Stomach (tissue), 9 donors: ENCODE results near the gene DDI2. TPM values are rescaled to one million over a fixed set of nuclear protein-coding genes. Genes with fewer than 3 reads are reported as not detected.

Source experiments
- DNase-seq, 2 donors: peaks; one replicate each; pipeline versions ENCODE4 v3.0.0 to v3.0.0-alpha.2; 2013 to 2019
- H3K27ac ChIP-seq, 5 donors: fragments of 200-600 bp in 4 of 5; sonication (generic) in 4 of 5; one replicate each; pipeline ENCODE4 v1.5.1; 2013 to 2019; ENCODE audit warnings: mild to moderate bottlenecking in 1 of 5, moderate library complexity in 1 of 5
- H3K27me3 ChIP-seq, 3 donors: fragments of 200-600 bp; sonication (generic); one replicate each; pipeline ENCODE4 v1.5.1; 2017 to 2019; ENCODE audit warnings: mixed run types in 1 of 3
- H3K36me3 ChIP-seq, 4 donors: fragments of 200-600 bp; sonication (generic); 1 replicate in 3 of 4; 2 replicates in 1 of 4; pipeline ENCODE4 v1.5.1; 2016 to 2019
- H3K4me1 ChIP-seq, 4 donors: fragments of 200-600 bp; sonication (generic); one replicate each; pipeline ENCODE4 v1.5.1; 2016 to 2019
- H3K4me3 ChIP-seq, 4 donors: fragments of 200-600 bp; sonication (generic) in 3 of 4; one replicate each; pipeline ENCODE4 v1.5.1; 2016 to 2019; ENCODE audit warnings: mild to moderate bottlenecking in 1 of 4
- H3K9me3 ChIP-seq, 4 donors: fragments of 200-600 bp; sonication (generic); one replicate each; pipeline ENCODE4 v1.5.1; 2016 to 2019
- CTCF ChIP-seq, 7 experiments: fragments of 450-650 bp in 4 of 7; fragments of 200-600 bp in 3 of 7; sonication (generic) in 3 of 7; IDR thresholded peaks; one replicate each; pipeline ENCODE4 v1.5.1; 2016 to 2019; ENCODE audit warnings: antibody characterized with exemption in 7 of 7, control low read depth in 2 of 7, mild to moderate bottlenecking in 1 of 7
- EP300 ChIP-seq: sonication (generic); formaldehyde crosslinking; IDR thresholded peaks from one replicate; pipeline ENCODE4 v1.6.1; 2017; ENCODE audit warnings: antibody characterized with exemption
- POLR2A ChIP-seq, 4 donors: fragments of 450-650 bp; IDR thresholded peaks; one replicate each; pipeline ENCODE4 v1.6.1; 2016; ENCODE audit warnings: antibody characterized with exemption in 4 of 4, control low read depth in 2 of 4, mild to moderate bottlenecking in 1 of 4, moderate library complexity in 1 of 4
- POLR2AphosphoS5 ChIP-seq, 3 donors: sonication (generic); formaldehyde crosslinking; IDR thresholded peaks; one replicate each; pipeline ENCODE4 v1.6.1; 2016; ENCODE audit warnings: antibody characterized with exemption in 3 of 3
- WGBS, 5 donors: extraction: QIAGEN DNeasy Blood & Tissue Kit in 3 of 5; methylation state at CpG; one replicate each; pipeline versions ENCODE4 v1.1.5 to v1.1.7; 2013 to 2018; 5-methylcytosine and 5-hydroxymethylcytosine counted together
- intact Hi-C: fragments of 100-400 bp; cut with DNase I; formaldehyde crosslinking; loops from one replicate; pipeline ENCODE4 v1.15.1; 2023; ENCODE audit warnings: low total_unique reads
- polyA plus RNA-seq, 3 donors: library from polyadenylated mRNA; stranded (reverse); fragments of 200-250 nt; gene quantifications; one replicate each; pipeline ENCODE4 v1.2.3, GENCODE V29; 2013
- total RNA-seq, 5 donors: library from RNA; depleted of rRNA; stranded (reverse); fragments of >200 nt; gene quantifications; one replicate each; pipeline versions ENCODE4 v1.1.0 to v1.2.3, GENCODE V29; 2014 to 2016
- donor health status: healthy with polysubstance abuse.
- donor health status: Bipolar disorder and iron deficiency.
- donor health status: healthy.

DDI2 gene
- total and polyA plus RNA-seq, 8 donors: 3.1 to 261 (median 16.6) TPM

- H3K27me3 ChIP-seq: no peaks in the 10 kb centered on the region
- WGBS, 5 donors: 77 to 93% (median 89%) methylated on average over 6 of the region's 6 CpGs
- intact Hi-C loops: no loop called here
- no peak overlapping the region for H3K4me3 ChIP-seq
- H3K36me3 ChIP-seq: peaks cover 8 to 20% (median 18%) of the 10 kb centered on the region in 4 donors
- H3K27ac ChIP-seq: no peak overlapping the region
- peaks cover 34 to 96% (median 65%) of the 10 kb centered on the region in 4 donors for H3K4me1 ChIP-seq
- DNase-seq: no peak
- H3K9me3 ChIP-seq: no peaks in the 10 kb centered on the region
- no peak for TF ChIP-seq POLR2A (IDR thresholded peaks at IDR 0.05)
- TF ChIP-seq EP300: no peak
- no peak for TF ChIP-seq POLR2AphosphoS5 (IDR thresholded peaks at IDR 0.05)
- TF ChIP-seq CTCF (IDR thresholded peaks at IDR 0.05): no peak
These were observed 6.2 kb downstream of the DDI2 start for GRCh38 chr1:15623435-15623834.

DNA sequence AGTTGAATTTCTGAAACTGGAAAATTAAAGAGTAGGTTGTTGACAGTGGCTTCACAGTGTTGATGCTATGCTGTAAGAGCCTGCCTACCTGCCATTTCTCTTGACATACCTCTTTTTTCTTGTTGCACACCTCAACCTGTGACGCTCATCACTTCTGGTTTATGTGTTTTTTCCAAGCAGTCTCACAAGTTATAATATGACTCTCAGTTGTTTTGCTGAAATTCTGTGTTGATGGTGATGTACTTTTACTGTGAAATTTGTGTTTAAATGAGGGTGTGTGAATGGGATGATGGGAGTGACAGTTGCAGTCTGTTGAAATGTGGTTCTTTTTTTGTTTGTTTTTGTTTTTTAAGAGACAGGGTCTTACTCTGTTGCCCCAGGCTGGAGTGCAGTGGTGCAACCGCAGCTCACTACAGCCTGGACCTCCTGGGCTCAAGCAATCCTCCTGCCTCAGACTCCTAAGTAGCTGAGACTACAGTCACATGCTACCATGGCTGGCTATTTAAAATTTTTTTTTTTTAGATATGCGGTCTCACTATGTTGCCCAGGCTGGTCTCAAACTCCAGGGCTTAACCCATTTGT, 7.0 kb downstream of the DDI2 start:
- WGBS, 5 donors: 82 to 92% (median 89%) methylated on average over 3 of the region's 3 CpGs
- intact Hi-C loops: no loop called here
- TF ChIP-seq POLR2AphosphoS5 (IDR thresholded peaks at IDR 0.05) (no peak), POLR2A (IDR thresholded peaks at IDR 0.05) (no peak), EP300 (no peak), CTCF (IDR thresholded peaks at IDR 0.05) (no peak)
- peaks cover 16 to 27% (median 25%) of the 10 kb centered on the region in 4 donors for H3K36me3 ChIP-seq
- H3K27me3 ChIP-seq: no peaks in the 10 kb centered on the region
- no peak for DNase-seq
- no peak overlapping the region for H3K4me3 ChIP-seq
- no peak overlapping the region for H3K27ac ChIP-seq
- H3K4me1 ChIP-seq: peaks cover 26 to 90% (median 57%) of the 10 kb centered on the region in 4 donors
- no peaks in the 10 kb centered on the region for H3K9me3 ChIP-seq

- intact Hi-C loops: no loop called here
- H3K4me3 ChIP-seq: no peak overlapping the region
These were observed 8.0 kb downstream of the DDI2 start for GRCh38 chr1:15625056-15625917.

More at GRCh38 chr1:15625056-15625917, 8.0 kb downstream of the DDI2 start:
- Histone ChIP-seq H3K27me3 (no peaks in the 10 kb centered on the region), H3K9me3 (no peaks in the 10 kb centered on the region), H3K27ac (no peak overlapping the region), H3K36me3 (peaks cover 16 to 35% (median 34%) of the 10 kb centered on the region in 4 donors), H3K4me1 (peaks cover 16 to 79% (median 46%) of the 10 kb centered on the region in 4 donors)
- 77 to 79% (median 78%) methylated on average over 13 of the region's 13 CpGs for WGBS, 5 donors
- DNase-seq: no peak
- TF ChIP-seq CTCF (IDR thresholded peaks at IDR 0.05): no peak
- TF ChIP-seq EP300: no peak
- TF ChIP-seq POLR2A (IDR thresholded peaks at IDR 0.05): no peak
- no peak for TF ChIP-seq POLR2AphosphoS5 (IDR thresholded peaks at IDR 0.05)
